ENCODE data around the gene URM1.

URM1 gene

DNA sequence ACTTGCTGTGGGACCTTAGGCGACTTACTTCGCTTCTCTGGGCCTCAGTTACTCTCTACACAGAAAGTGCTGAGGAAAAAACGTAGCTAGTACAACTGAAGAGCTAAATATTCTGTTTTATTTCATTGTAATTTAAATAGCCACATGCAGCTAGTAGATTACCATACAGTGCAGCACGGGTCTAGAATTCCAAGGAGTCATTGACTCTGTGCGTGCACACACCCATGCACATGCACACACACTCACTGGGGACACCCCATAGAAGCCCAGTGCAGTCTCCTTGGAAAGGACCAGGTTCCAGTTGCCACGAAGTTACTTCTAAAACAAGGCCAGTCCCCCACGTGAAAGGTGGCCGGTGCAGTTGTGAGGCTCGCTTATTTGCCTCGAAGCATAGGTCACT lies 17.0 kb downstream of the URM1 start:
- DNase-seq, result no peak

DNA sequence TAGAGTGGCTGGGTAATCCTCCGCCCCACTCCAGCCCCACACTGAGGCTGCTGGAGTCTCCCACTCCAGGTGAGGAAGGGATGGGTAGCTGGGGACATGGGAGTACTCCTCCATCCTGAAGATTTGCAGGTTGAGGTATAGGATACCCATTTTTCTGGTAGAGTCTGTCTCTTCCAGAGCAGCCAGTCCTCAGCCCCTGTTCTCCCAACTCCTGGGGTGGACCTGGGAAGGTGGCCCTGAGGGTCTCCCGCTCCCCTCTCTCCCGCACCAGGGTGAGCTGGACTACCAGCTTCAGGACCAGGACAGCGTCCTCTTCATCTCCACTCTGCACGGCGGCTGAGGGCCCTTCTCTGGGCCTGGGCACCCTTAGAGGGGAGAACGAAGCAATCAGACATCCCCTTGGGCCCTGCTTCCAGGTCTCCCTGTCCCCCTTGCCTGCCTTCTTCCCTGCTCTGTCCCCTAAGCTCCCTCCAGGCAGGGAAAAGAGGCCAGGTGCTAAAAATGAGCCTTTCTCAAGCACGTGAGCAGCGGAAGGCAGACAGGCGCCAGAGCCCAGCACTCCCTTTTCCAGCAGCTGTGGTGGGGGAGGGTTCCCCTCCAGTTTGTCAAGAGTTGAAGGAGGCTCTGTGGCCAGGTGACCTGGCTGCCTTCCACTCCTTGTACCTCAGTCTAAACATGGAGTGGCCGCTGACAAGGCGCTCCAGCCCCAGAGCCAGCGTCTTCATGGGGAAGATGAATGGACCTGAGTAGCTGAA lies 18.4 kb downstream of the URM1 start:
- no peak for DNase-seq

GRCh38 chr9:128390150-128390812 lies 19.1 kb downstream of the URM1 start:
- no peak for DNase-seq

- no peak for DNase-seq
Measured at GRCh38 chr9:128390813-128391711, 19.9 kb downstream of the URM1 start.

GRCh38 chr9:128391956-128392301 lies 20.8 kb downstream of the URM1 start:
- DNase-seq, result no peak

GRCh38 chr9:128392302-128393144 lies 21.3 kb downstream of the URM1 start:
- no peak for DNase-seq

DNA sequence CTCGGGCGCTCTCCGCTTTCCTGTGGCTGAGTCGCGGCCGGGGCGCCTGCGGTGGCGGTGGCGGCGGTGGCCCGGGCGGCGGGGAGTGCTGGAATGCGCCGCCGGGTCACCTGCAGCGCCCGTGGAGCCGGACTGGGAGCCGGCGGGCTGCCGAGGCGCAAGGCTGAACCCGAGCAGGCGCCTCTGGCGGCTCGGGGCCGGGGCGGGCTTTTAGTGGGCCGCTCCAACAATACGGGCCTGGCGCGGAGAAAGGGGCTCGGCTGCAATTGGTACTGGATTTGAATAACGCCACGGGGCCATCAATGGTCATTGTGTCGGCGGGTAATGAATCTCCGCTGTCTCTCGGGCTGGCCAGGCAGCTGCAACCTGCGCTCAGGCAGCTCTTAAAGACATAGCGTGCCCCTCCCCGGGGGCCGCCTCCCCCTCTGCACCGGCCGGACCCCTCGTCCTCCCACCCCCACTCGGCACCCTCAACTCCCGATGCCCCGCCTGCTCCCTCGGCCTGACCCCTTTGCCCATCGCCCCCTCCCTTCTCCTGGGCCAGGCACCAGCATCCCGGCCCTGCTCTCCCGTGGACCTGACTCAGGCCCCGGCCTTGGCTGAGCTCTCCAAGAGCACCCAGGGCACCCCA lies 22.1 kb downstream of the URM1 start:
- DNase-seq, result no peak

DNA sequence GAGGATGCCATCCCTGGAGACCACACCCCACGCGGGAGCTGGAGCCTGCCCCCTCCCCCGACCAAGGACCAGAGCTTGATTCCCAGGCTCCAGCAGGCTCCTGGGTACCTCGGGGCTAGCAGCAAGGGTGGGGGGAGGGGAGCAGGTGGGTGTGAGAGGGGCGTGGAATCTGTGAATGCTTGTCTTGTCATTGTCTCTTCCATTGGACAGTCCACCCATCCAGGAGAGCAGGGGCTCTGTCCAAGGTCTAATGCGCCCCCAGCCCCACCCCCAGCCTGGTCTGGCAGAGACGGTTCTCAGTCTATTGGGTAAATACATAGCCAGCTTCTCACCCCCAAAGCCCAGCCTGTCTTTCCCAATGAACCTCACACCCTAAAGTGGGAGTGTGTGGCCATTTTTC lies 22.8 kb downstream of the URM1 start:
- no peak for DNase-seq

DNA sequence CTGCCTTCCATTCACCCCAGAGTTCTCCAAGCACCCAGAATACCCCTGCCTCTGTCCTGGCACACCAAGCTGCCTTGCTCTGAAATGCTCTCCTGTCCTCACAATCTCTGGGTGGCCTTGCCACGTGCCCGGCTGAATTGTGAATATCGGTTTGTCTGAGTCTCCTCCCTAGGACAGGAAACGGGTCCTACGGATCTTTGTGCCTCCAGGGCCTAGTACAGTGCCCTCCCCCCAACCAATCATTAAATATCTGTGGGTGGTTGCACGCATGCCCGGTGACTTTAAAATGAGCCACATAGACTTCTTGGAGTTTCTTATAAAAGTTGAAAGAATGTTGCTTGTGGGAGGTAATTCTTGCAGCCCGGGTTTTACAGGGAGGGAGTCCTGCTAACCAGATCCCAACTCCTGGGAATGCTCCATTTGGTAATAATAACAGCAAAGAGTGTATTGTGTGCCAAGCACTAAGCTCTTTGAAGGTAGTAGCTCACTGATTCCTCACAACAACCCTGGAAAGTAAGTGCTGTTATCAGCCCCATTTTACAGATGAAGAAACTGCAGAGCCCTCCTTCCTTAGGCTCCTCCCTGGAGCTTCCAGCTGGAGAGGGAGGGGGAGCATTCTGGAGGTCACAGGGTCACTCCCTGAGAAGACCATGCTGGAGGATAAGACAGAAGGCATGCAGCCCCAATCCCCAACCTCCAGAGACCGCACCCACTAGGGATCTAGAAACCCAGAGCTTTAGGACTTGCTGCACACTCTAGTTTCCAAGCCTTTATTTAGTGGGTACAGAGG lies 23.4 kb downstream of the URM1 start:
- no peak for DNase-seq

GRCh38 chr9:128396970-128397613 lies 25.9 kb downstream of the URM1 start:
- DNase-seq, result no peak

- no peak for DNase-seq
Measured at GRCh38 chr9:128397831-128398230, 26.7 kb downstream of the URM1 start.

DNA sequence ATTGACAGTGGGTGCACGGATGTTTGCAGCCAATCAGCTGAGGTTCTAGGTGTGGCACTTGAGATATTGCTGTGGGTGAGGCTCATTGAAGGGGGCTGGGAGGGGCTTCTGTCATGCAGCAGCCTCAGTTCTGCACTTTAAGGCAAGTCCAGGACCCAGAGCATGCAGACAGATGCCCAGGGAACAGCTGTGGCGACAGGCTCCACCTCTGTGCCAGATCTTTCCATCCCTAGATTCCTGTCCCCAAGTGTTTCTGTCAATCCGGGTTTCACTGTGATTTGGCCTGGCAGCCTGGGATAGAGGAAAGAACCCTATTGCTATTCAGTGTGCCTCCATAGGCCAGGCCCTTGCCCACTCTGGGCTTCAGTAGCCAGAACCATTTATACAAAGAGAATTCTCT lies 28.7 kb downstream of the URM1 start:
- DNase-seq, result no peak

DNA sequence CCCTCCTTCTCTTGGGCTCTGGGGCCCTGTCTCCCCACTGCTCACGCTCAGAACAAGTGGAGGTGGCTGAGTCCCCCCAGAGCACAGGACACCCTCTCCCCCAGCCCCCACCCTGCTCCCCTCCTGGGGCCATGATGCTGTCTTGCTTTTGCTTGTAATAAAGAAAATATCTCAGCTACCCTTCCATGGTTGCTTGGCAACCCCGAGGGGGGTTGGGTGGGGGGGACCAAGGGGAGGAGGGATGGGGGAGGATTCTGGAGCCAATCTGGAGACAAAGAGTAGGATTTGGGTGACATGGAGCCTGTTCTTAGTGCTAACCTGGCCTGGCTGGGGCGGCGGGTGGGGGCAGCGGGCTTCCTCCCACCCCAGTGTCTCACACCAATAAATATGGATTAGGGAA lies 33.4 kb downstream of the URM1 start:
- no peak for DNase-seq

DNA sequence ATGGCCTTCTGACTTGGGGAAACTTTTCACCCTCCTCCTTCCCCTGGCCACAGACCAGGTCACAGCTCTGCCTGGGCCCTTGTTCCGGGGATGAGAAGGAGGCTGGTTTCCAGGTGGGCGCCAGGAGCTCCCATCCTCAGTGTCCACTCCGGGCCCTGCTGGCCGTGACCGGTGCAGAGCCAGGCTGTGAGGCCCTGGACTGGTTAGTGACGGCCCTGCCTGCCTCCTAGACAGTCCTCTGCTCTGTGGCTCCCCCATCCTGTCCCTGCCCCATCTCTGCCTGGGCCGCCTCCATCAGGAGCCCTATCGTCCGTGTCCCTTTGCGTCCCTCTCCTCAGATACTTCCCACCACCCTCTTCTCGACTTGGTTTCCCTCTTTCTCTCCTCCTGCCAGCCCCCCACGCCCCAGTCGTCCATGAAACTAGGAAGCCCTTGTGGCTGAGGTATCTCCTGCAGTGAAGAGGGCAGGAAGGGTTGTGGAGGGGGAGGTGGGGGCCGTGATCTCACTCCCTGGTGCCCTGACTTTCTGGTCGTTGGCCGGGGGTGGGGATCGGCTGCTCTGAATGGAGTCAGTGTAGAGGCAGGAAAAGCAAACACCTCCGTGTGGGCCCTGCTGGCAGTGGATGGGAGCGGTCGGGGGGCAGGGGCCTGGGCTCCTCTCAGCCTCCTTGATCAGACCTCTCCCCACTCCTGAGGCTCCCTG lies 34.1 kb downstream of the URM1 start:
- no peak for DNase-seq

DNA sequence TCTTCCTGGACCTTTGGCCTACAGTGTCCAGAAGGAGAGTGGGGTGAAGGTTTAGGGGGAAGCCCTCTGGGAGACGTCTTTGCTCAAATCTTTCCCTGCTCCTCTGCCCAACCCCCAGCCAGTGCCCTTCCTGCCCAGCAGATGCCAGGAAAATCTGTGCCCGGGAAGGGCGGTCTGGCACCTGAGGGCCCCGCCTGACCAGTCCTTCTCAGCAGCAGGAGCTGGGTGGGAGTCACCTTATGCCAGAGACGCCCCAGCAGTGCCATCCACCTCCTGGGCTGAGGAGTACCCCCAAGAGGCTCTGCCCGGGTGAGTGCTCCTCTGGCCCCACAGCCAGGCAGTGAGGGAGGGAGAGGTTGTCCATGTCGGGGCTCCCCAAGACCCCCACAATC lies 34.6 kb downstream of the URM1 start:
- DNase-seq, result no peak

DNA sequence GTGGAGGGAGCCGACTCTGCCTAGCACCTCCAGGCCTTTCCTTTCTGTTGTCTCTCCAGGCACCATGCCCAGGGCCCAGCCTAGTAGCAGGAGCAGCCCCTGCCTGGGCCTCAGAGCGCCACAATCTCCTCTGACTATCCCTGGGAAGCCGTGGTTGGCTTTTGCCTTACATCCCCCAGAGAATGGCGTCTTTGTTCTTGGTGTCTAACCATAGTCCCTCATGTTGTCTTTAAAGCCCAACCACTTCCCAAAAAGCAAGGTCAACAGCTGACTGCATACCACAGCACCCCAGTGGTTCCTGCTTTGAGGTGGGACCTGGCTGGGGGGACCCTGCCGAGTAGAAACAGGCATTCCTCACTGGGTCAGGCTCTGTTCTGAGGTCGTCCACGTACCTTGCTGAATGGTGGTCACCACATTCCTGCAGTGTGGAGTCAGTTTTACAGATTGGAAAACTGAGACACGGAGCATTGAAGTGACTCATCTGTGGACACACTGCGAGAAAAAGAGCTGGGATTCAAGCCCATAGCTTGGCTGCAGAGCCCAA lies 35.7 kb downstream of the URM1 start:
- DNase-seq, result no peak

DNA sequence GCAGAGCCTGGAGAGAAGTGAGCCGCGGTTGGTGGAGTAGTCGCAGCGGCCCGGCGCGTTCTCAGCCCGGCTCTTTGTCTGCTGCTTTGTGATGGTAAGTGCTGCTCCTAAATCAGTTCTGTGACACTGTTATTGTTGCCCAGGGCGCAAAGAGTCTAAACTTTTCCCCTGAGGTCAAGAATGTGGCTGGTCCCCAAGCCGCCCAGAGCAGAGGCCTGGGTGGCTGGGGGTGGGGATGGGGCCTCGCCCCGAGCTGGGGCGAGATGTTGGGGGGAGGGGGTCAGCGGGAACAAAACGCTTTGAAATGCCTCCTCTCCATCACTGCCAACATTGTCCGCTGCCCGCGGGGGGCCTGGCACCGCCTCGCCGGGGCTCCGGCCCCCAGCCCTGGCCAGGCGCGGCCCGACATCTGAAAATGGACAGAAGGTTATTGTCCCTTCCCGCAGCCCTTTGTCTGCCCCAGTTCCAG lies 37.8 kb downstream of the URM1 start:
- no peak for DNase-seq

- DNase-seq, result no peak
Measured at GRCh38 chr9:128409450-128409849, 38.3 kb downstream of the URM1 start.

GRCh38 chr9:128409978-128410377 lies 38.8 kb downstream of the URM1 start:
- no peak for DNase-seq
